ELF-1 (cell line): ENCODE results near the gene AARS1.
"Not testable (repeated sequence)": the region's sequence is repeated elsewhere in the genome, so short reads cannot be mapped to it uniquely, and the experiment has no call there.

ENCODE experiments used
- DNase-seq: peaks from one replicate; pipeline ENCODE4 v3.0.0-alpha.2; 2016; ENCODE audit warnings: low read depth, low spot score

The AARS1 gene

DNA sequence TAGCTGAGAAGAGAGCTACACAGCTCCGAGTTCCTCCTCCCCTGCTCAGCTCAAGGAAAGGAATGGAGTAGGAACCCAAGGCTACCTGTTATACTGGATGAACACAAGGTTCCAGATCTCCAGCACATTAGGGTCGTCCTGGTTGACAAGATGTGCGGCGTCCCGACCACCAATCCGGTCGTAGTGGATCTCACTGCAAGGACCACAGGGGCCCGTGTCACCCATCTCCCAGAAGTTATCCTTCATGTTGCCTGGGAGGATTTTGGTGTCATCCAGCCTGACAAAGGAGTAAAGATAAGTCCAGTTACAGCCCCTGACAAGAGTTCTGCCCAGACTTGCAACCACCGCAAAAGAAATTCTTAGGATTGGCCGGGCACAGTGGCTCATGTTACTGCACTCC, 17.6 kb downstream of the AARS1 start:
- DNase-seq, result no peak

DNA sequence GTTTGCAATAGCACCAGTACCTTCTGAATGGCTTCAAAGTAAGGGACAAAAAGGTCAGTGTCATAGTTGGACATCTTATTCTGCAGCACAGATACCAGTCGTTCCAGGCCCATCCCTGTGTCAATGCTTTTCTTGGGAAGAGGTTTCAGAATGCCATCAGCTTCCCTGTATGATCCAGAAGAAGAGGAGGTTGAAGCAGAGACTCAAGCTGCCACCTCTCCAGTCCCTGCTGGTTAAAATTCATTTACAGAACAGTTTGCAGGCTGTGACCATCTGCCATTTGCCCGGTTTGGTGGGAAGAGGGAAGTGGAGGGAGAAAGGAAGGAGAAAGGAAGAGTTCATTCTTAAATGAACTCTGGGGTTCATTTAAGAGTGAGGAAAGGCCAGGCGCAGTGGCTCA, 19.1 kb downstream of the AARS1 start:
- no peak for DNase-seq

DNA sequence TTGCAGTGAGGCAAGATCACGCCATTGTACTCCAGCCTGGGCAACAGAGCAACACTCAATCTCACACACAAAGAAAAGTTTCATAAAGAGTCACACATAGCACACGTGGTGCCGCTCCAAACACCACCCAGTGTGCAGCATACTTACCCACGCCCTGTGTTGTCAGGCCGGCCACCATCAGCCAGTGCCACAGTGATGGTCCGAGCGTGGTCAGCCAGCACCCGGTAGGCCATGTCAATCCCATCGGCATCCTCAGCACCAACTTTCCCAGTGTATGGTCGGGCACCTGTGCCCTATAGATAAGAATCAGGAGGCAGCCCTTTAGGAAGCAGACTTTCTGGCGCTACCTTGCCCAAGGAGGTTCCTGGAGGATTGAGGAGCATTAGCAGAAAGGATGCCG, 19.8 kb downstream of the AARS1 start:
- no peak for DNase-seq

DNA sequence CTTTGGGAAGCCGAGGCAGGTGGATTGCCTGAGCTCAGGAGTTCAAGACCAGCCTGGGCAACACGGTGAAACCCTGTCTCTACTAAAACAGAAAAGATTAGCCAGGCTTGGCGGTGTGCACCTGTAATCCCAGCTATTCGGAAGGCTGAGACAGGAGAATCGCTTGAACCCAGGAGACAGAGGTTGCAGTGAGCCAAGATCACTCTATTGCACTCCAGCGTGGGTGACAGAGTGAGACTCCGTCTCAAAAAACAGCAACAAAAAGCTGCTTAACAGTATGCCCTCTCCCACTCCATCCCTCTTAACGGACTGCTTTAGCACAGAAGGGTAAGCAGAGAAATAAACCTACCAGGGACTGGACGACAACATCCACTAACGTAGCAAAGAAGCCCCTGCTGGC, 21.4 kb downstream of the AARS1 start:
- DNase-seq, result not testable (repeated sequence)

DNA sequence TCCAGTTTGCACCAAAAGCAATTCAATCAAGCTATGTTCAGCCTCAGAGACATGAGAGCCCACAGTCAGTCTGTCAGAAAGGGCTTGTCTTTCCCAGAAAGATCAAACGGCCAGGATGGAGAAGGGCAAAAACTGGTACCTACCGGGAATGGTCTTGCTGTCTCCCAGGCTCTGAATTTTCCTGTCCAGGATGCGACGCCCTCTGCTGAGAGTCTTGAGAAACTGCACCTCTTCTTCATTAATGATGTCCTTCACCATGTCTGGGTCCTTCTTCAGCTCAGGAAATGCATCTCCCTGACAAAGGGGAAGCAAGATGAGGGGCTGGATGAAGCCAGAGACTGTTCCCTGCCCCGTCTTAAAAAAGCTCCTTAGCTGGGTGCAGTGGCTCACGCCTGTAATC, 21.8 kb downstream of the AARS1 start:
- peak; percentile 65 for DNase-seq

DNA sequence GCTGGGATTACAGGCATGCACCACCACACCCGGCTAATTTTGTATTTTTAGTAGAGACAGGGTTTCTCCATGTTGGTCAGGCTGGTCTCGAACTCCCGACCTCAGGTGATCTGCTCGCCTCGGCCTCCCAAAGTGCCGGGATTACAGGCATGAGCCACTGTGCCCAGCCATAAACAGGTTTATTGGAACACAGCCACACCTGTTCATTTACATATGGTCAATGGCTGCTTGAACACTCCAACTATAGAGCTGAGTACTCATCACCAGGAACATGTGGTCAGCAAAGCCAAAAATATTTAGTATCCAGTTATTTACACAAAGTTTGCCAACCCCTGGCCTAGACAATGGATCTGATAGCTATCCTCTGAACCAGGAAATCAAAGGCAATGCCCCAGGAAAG, 29.4 kb downstream of the AARS1 start:
- DNase-seq, result not testable (repeated sequence)

DNA sequence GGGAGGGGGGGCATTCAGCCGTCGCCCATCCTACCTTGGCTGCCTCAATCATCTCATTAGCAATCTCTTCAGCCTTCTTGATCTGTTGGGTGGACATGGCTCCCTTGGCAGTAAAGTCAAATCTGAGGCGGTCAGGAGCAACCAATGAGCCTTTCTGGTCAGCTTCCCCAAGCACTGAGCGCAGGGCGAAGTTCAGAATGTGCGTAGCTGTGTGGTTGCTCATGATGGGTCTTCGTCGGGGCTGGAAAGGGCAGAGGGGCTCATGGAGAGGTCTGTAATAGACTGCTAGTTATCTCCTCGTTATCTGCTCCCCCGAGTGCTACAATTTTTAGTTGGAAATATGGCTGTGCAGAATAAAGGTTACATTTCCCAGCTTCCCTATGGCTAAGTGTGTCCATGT, 30.4 kb downstream of the AARS1 start:
- no peak for DNase-seq

DNA sequence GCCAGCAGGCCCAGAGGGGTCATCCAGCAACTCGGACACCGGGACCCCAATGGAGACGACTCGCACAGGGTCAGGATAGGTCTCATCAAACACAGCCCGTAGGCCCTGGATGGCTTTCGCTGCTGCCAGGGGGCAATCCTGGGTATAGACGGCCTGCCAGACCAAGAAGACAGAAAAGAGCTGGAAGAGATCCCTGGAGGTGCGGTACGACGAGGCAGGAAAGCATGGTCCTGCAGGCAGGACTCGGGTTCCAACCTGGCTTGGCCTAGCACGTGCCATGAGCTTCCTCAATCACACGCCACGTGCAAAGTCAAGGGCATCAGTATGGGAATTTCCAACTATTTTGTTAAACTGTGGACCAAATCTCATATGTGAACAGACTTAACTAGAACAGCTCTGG, 31.2 kb downstream of the AARS1 start:
- no peak for DNase-seq

DNA sequence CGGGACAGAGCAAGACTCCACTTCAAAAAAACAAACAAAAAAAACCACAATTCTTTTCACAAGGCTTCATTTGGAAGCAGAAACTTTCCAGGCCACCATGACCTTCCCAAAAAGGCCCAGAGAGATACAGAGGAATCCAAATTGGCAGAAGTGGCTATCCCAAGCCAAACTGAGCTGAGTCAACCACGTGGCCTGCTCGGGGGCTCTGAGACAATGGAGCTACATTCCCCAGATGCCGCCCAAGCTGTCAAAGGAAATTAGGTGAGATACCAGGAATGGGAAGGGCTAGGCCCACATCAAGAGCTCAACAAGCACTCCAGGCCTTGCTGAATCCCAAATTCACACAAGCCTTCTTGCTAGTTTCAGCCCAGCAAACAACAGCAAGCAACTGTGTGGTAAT, 31.9 kb downstream of the AARS1 start:
- DNase-seq, result peak; percentile 31

DNA sequence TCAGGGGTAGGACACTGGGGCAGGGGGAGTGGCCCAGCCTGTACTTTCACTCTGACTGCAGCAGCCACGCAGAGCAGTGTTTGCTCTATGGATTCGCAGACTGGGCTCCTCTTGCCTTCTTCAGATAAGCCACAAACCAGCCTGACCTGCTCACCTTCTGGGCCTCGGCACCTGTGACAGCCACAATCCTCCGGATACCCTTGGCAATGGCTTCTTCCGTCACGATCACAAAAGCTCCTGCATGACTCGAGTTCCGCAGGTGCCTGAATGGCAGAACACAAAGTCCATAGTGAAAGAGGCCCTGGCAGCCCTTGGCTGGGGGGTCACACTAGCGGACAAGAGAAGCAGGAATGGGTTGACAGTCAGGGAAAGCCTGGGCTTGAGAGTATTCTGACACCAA, 33.7 kb downstream of the AARS1 start:
- no peak for DNase-seq

DNA sequence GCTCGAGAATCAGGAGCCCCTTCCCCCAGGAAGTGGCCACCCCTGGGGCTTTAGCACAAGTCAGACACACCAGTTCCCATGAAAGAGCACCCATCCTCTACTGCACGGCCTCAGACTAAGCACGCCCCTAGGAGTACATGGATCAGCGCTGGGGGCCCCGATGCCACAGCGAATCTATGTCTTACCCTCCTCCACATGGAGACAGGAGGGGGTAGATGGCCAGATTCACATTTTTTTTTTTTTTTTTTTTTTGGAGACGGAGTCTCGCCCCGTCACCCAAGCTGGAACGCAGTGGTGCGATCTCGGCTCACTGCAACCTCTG, 34.4 kb downstream of the AARS1 start:
- no peak for DNase-seq

DNA sequence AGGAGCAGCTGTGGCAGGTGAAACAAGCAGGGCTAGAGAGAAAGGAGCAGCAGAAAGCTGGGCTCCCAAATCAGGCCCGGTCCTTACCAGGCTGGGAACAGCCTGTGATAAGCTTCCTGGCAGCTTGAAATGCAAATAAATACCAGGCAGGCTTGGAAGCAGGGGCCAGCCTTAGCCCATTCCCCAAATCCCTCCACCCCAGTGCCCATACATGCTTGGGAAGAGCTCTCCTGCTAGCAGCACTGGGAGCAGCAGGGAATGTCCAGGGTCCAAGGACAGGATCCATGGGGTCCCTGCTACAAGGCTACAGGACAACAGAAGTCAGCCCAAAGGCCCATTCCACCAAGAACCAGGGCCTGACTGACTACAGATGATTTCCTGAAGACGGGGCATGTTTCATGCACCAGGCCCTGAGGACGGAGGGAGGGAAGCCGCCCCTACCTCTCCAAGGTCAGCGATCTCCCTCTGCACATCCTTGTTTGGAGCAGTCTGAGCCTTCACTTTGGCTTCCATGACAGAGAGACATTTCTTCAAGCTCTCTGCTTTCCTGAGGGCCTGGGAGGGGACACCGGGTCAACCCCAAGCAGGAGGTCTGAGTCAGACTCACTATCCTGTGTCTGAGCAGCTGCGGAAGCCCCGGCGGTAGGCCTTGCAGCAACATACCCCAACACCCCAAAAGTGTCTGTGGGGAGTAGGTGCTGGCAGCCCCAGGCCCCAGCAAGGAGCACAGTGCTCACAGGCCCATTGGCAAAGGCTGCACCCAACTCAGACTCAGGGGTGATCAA, 34.9 kb downstream of the AARS1 start:
- DNase-seq, result no peak

DNA sequence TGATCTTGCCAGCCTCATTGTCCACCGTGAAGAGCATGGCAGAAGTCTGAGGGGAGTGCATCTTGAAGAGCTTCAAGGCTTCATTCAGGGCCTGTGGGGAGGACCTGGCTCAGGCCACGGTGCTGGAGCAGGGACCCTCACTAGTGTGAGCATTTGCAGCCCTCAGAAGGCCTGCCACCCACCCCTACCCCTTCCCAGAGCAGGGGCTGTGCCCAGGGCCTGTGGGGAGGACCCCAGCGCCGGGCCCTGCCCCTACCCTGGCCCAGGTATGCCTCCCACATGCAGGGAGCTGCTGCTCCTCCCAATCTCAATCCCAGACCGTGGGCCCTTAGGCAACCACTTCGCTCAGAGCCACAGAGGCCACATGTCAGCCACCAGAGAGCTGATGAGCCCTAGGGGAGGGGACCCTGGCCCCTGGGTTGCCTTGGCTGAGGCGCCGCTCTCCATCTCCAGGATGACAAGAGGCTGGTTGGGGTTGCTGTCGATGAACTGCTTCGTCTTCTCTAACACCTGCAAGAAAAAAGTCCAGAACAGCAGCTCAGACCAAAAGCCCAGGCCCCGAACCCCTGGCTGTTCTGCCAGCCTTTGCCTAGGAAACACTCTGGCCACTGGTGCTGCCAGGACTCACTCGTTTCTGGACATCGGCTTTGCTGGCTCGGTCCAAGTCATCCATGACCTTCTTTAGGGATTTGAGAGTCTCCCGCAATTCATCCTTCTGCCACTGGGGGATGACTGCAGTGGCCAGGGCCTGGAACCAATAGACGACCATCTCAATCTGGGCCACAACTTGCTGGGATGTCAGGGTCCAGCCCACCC, 35.8 kb downstream of the AARS1 start:
- peak; percentile 51 for DNase-seq

DNA sequence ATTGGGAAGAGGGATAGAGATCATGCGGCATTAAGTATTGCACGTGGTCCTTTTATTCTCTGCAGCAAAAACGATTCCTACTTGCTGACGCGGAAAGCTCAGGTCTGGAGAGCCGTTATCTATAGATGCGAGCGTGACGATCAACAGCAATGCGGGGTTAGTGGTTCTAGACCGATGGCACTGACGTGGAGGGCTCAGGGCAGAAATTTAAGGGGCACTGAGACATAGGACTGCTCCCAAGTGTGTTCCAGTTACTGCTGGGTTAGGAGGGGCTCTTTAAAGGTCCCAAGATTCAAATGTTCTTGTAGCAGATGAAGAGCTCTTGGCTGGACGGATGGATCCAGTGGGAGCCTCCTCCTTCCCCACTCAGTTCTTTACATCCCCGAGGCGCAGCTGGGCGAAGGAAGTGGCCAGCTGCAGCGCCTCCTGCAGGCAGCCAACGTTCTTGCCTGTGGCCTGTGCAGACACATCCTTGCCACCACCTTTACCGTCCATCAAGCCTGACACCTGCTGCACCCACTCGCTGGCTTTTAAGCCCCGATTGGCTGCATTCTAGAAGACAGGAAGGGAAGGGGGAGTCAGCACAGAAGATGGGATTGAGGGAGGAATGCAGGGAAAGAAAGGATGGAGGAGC, 36.8 kb downstream of the AARS1 start:
- peak; percentile 74 for DNase-seq

DNA sequence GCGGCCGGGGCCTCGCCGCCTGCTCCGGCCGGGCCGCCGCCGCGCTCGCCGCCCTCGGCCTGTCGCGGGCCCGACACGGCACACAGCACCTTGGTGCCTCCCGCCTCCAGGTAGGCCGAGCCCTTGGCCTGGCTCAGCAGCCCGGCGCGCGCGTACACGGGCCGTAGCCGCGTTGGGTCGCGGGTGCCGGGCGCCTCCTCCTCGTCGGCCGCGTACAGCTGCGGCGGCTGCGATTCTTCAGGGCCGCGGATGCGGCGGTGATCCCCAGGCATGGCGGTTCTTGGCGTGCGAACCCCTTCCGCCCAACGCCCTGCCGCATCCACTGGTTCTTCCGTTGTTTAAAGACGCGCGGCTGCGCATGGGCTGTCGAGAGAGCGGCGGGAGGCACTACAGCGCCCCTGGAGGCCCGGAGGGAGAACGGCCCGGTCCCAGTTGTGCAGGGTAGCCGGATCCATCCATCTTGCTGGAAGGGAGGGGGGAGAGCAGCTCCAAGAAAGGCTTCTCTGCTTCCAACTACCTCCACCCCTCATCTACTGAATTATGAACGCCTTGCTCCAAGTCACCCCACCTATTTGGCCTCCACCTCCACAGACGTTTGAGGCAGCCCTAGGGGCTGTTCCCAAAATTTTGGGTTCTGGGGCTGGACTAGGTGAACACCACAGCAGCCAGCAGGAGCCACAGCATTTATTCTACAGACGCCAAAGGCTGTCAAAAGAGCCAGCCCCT, 37.5 kb downstream of the AARS1 start, which contains the start of gene EXOSC6:
TSS of gene EXOSC6 (minus strand) at position 312 of the 726 bp plus-strand sequence. CDS start at position 272, 40 bp downstream.
- DNase-seq, result peak; percentile 97

DNA sequence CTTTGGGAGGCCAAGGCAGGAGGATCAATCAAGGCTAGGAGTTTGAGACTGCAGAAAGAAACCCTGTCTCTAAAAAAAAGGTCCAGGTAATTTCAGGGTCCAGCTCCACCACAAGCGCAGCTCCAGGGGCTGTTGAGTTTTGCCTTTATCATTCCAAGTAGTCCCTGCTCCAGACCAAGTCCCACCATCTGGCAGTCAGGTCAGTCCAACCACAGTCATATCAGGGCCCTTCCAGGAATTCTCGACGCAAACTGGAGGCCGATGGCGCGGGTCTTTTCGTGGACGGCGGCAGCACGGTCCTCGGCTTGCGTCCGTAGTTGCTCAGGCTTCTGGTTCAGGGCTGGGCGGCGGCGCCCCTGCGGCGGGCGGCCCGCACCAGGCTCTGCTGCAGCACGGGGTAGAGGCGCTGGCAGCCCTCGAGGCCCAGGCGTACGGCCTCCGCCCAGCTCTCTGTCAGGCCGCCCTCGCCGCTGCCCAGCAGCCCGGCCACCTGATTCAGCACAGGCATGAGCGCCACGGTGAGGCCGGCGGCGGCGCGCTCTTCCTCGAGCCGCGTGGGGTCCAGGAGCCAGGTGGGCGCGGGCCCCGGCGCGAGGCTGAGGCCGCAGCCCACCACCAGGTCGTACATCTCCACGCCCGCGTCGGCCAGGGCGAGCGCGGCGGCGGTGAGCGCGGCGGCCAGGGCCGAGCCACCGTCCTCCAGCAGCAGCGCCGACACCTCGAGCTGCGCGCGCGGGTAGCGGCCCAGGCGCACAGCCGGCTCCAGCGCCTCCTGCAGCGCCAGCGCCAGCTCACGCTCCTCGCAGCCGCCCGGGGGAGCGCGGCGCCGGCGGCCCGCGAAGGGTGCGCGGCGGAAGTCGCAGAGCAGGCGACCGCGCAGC, 38.3 kb downstream of the AARS1 start:
- peak; percentile 70 for DNase-seq

DNA sequence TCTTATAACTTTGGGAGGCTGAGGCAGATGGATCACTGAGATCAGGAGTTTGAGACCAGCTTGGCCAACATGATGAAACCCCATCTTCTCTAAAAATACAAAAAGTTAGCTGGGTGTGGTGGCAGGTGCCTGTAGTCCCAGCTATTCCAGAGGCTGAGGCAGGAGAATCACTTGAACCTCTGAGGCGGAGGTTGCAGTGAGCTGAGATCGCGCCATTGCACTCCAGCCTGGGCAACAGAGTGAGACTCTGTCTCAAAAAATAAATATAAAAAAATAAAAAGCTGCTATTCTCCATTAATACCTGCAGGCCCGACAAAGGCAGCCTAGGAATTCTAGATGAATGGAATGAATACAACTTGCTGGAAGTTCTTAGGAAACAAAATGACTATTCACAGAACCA, 39.6 kb downstream of the AARS1 start:
- not testable (repeated sequence) for DNase-seq

DNA sequence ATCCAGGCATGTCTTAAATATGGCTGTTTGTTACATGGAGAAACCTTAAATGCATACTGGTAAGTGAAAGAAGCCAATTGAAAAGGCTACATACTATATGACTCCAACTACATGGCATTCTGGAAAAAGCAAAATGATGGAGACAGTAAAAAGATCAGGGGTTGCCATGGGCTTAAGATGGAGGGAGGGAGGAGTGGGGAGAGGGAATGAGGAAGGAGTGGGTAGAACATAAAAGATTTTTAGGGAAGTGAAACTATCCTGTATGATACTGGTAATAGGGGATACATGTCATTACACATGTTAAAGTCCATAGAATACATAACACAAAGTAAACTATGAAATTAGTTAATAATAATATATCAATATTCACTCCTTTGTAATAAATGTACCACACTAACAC, 50.5 kb downstream of the AARS1 start:
- DNase-seq, result not testable (repeated sequence)

DNA sequence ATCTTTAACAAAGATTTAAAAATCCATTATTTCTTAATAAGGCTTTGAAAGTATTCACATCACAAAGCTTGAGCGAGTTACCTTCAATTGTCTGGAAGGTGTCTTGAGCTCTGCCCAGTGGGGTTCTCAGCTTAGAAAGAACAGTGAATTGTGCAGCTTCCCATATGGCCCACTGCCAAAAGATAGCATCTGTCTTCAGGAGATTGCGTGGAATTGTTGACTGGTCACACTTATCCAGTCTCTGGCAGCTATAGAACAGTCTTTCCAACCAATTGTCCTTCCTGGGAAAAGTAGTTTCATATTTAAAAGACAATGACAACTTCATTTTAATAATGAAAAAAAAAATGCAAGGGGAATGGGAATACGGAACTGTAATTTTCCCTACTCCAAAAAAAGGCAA, 57.5 kb downstream of the AARS1 start:
- DNase-seq, result not testable (repeated sequence)

DNA sequence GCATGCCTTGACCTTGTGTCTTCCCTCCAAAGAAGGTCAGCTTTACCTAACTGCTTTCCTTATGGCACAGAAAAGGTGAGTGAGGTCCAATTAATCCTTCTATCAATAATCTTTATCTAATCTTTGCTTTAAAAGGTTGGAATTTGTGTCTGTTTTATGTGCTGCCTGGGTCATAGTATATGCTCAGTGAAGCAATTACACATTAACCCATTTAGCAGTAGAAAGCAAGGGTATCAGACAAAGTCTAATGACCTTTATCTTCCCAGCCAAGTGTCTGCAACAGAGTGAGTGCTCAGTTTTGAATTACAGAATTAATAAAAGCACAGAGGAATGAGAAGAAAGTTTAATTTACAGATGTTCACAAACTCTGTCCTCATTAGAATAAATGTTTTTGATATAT, 63.3 kb downstream of the AARS1 start:
- DNase-seq, result not testable (repeated sequence)

DNA sequence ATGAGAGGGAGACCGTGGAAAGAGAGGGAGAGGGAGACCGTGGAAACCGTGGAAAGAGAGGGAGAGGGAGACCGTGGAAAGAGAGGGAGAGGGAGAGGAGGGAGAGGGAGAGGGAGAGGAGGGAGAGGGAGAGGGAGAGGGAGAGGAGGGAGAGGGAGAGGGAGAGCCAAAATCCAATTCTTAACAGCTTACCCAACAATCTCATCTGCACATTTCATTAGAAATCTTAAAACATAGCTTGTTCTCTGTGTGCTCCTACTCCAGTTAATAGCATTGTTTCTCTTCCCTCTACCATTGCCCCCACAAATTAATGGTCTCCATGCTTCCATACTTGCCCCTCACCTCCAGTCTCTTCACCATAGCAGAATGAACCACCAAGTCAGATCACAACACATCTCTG, 63.9 kb downstream of the AARS1 start:
- DNase-seq, result not testable (repeated sequence)
